ENCODE data around the gene REST. TPM values are rescaled to one million over a fixed set of nuclear protein-coding genes. Genes with fewer than 3 reads are reported as not detected.
A peak's percentile ranks its signal among the peaks of the same experiment; 100 is the strongest.
"Not testable (repeated sequence)": the region's sequence is repeated elsewhere in the genome, so short reads cannot be mapped to it uniquely, and the experiment has no call there.

Gene REST
- total RNA-seq, 2 experiments from 2014 or later, result 56.8 to 57.6 TPM

- peak overlapping the region; percentile 98 for H3K4me3 ChIP-seq (ENCODE audit: low read length)
- H3K27ac ChIP-seq (ENCODE audit: low read depth in 1 of 2, low read length in 2 of 2), result peak overlapping the region in 1 of 2 donors; percentile 84
- no peaks in the 10 kb centered on the region for H3K27me3 ChIP-seq (ENCODE audit: control insufficient read depth in 1 of 2, insufficient read depth in 2 of 2, low read length in 2 of 2)
- Mint-ChIP-seq H3K27ac (peak overlapping the region; percentile 99), H3K9me3 (no peaks in the 10 kb centered on the region), H3K4me1 (ENCODE audit: low read depth) (peaks cover 70% of the 10 kb centered on the region), H3K36me3 (ENCODE audit: low read depth) (peaks cover 40% of the 10 kb centered on the region), H3K4me3 (peak overlapping the region; percentile 98), H3K27me3 (no peaks in the 10 kb centered on the region)
- H3K9me3 ChIP-seq (ENCODE audit: control insufficient read depth in 1 of 2, insufficient read depth in 1 of 2, low read length in 2 of 2), result no peaks in the 10 kb centered on the region
- ChIA-PET POLR2A (interaction anchor here (1.2 to 4.9 kb wide), 7 partner anchors 8 to 523 kb away, joined by 4 to 222 read pairs (median 9); partner anchors contain the start of genes AASDH, NOA1, PAICS and POLR2B), CTCF (interaction anchor here (3.4 kb wide), 1 partner anchor 68 kb away, joined by 34 read pairs; the partner anchor contains the start of genes NOA1 and POLR2B)
- no peak for DNase-seq
- intact Hi-C loops (cut with DNase I, micrococcal nuclease), result no loop called here
- peaks cover 18% of the 10 kb centered on the region for H3K36me3 ChIP-seq (ENCODE audit: insufficient read depth, low read length)
- peaks cover 60% of the 10 kb centered on the region for H3K4me1 ChIP-seq (ENCODE audit: insufficient read depth, low read length)
- ATAC-seq (ENCODE audit: poor library complexity), result no peak
- no peak for TF ChIP-seq CTCF (IDR thresholded peaks at IDR 0.05)
Measured at GRCh38 chr4:56910172-56910967, 2.7 kb downstream of the REST start.

- TF ChIP-seq CTCF (IDR thresholded peaks at IDR 0.05), result no peak
- intact Hi-C loops (cut with DNase I, micrococcal nuclease), result no loop called here
- ATAC-seq (ENCODE audit: poor library complexity), result no peak
- H3K27ac Mint-ChIP-seq, result peak overlapping the region; percentile 59
- peaks cover 73% of the 10 kb centered on the region for H3K4me1 Mint-ChIP-seq (ENCODE audit: low read depth)
- peaks cover 71% of the 10 kb centered on the region for H3K4me1 ChIP-seq (ENCODE audit: insufficient read depth, low read length)
- H3K36me3 Mint-ChIP-seq (ENCODE audit: low read depth), result peaks cover 54% of the 10 kb centered on the region
- ChIA-PET POLR2A (interaction anchor here (0.8 to 1.3 kb wide), 3 partner anchors 63 to 479 kb away, joined by 3 to 4 read pairs (median 3); partner anchors contain the start of genes NOA1, PAICS, POLR2B and PPAT), CTCF (no interaction called here)
- H3K9me3 ChIP-seq (ENCODE audit: control insufficient read depth in 1 of 2, insufficient read depth in 1 of 2, low read length in 2 of 2), result no peaks in the 10 kb centered on the region
- no peak overlapping the region for H3K27ac ChIP-seq (ENCODE audit: low read depth in 1 of 2, low read length in 2 of 2)
- peak overlapping the region; percentile 45 for H3K4me3 Mint-ChIP-seq
- H3K36me3 ChIP-seq (ENCODE audit: insufficient read depth, low read length), result peaks cover 37% of the 10 kb centered on the region
- H3K9me3 Mint-ChIP-seq, result no peaks in the 10 kb centered on the region
- H3K4me3 ChIP-seq (ENCODE audit: low read length), result no peak overlapping the region
- H3K27me3 Mint-ChIP-seq, result no peaks in the 10 kb centered on the region
- DNase-seq, result no peak
- no peaks in the 10 kb centered on the region for H3K27me3 ChIP-seq (ENCODE audit: control insufficient read depth in 1 of 2, insufficient read depth in 2 of 2, low read length in 2 of 2)
Measured at GRCh38 chr4:56914336-56914735, 6.6 kb downstream of the REST start.

GRCh38 chr4:56914977-56915376 is 7.3 kb downstream of the REST start:
- H3K4me3 Mint-ChIP-seq; H3K27ac Mint-ChIP-seq; H3K9me3 Mint-ChIP-seq; H3K9me3 ChIP-seq (ENCODE audit: control insufficient read depth in 1 of 2, insufficient read depth in 1 of 2, low read length in 2 of 2); ATAC-seq (ENCODE audit: poor library complexity); H3K27me3 ChIP-seq (ENCODE audit: control insufficient read depth in 1 of 2, insufficient read depth in 2 of 2, low read length in 2 of 2); CTCF ChIA-PET; intact Hi-C loops (cut with DNase I, micrococcal nuclease); H3K27me3 Mint-ChIP-seq; H3K4me3 ChIP-seq (ENCODE audit: low read length); DNase-seq; H3K27ac ChIP-seq (ENCODE audit: low read depth in 1 of 2, low read length in 2 of 2): not testable (repeated sequence)
- POLR2A ChIA-PET, result interaction anchor here (0.8 kb wide), 1 partner anchor 64 kb away, joined by 4 read pairs; the partner anchor contains the start of gene POLR2B
- peaks cover 42% of the 10 kb centered on the region for H3K36me3 ChIP-seq (ENCODE audit: insufficient read depth, low read length)
- H3K4me1 ChIP-seq (ENCODE audit: insufficient read depth, low read length), result peaks cover 71% of the 10 kb centered on the region
- peaks cover 67% of the 10 kb centered on the region for H3K4me1 Mint-ChIP-seq (ENCODE audit: low read depth)
- peaks cover 54% of the 10 kb centered on the region for H3K36me3 Mint-ChIP-seq (ENCODE audit: low read depth)
